GM12864 (cell line): ENCODE data around the gene RANBP10.
"Not testable (repeated sequence)": the region's sequence is repeated elsewhere in the genome, so short reads cannot be mapped to it uniquely, and the experiment has no call there.

ENCODE experiments used
- DNase-seq: peaks from one replicate; pipeline ENCODE4 v3.0.0-alpha.2; 2011; ENCODE audit warnings: low read depth
- H3K4me3 ChIP-seq: 2 replicates; pipeline ENCODE4 v1.5.1; 2011; ENCODE audit warnings: mild to moderate bottlenecking, low read depth, low read length, control low read depth
- CTCF ChIP-seq: IDR thresholded peaks from 2 replicates; pipeline ENCODE4 v1.5.1; 2011; ENCODE audit warnings: low read depth, mild to moderate bottlenecking, moderate library complexity, low read length, control low read depth, inconsistent platforms; ENCODE audit errors: missing control alignments

RANBP10 gene

GRCh38 chr16:67704110-67704509 lies 102.2 kb downstream of the RANBP10 start:
- no peak for TF ChIP-seq CTCF
- no peak overlapping the region for H3K4me3 ChIP-seq
- DNase-seq: no peak

GRCh38 chr16:67703626-67704025 lies 102.7 kb downstream of the RANBP10 start:
- no peak overlapping the region for H3K4me3 ChIP-seq
- DNase-seq: no peak
- no peak for TF ChIP-seq CTCF

GRCh38 chr16:67702130-67702529 lies 104.2 kb downstream of the RANBP10 start:
- DNase-seq: no peak
- H3K4me3 ChIP-seq: no peak overlapping the region
- TF ChIP-seq CTCF: no peak

GRCh38 chr16:67701420-67701819 lies 104.9 kb downstream of the RANBP10 start:
- DNase-seq: no peak
- TF ChIP-seq CTCF: no peak
- H3K4me3 ChIP-seq: no peak overlapping the region

GRCh38 chr16:67699265-67699664 lies 107.1 kb downstream of the RANBP10 start:
- TF ChIP-seq CTCF: no peak
- DNase-seq: no peak
- H3K4me3 ChIP-seq: no peak overlapping the region

- no peak for TF ChIP-seq CTCF
- no peak overlapping the region for H3K4me3 ChIP-seq
- no peak for DNase-seq
Measured at GRCh38 chr16:67697422-67698185, 108.8 kb downstream of the RANBP10 start.

GRCh38 chr16:67694611-67695010 lies 111.7 kb downstream of the RANBP10 start:
- H3K4me3 ChIP-seq: no peak overlapping the region
- TF ChIP-seq CTCF: no peak
- DNase-seq: no peak

GRCh38 chr16:67693517-67694285 lies 112.7 kb downstream of the RANBP10 start:
- not testable (repeated sequence) for DNase-seq, H3K4me3 ChIP-seq
